Measurements from ENCODE around the gene TMEM14A.
"Not testable (repeated sequence)": the region's sequence is repeated elsewhere in the genome, so short reads cannot be mapped to it uniquely, and the experiment has no call there.

The TMEM14A gene

DNA sequence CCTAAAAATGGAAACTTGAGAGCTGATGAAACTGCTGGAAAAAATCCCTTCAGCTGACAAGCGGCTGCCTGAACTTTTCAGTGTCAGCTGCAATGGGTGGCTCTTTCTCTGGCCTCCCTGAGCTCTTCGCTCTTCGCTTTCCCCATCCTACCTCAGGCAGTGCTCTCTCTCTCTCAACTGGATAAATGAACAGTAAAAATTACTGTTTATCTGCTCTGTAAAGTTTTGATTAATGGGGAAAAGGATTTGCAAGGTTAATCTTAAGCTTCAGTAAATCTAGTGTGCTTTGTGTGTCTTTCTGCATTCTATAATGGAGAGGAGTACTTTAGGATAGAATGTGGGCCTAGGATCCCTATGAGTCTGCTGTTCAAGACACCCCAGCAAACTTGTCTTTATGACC, 35.1 kb downstream of the TMEM14A start:
- H3K27ac Mint-ChIP-seq = no peak overlapping the region
- peaks cover 4% of the 10 kb centered on the region for H3K9me3 Mint-ChIP-seq
- no peak overlapping the region for H3K4me3 Mint-ChIP-seq
- H3K36me3 Mint-ChIP-seq = peaks cover 1% of the 10 kb centered on the region
- H3K4me1 Mint-ChIP-seq = no peaks in the 10 kb centered on the region
- H3K27me3 Mint-ChIP-seq = peaks cover 9% of the 10 kb centered on the region

DNA sequence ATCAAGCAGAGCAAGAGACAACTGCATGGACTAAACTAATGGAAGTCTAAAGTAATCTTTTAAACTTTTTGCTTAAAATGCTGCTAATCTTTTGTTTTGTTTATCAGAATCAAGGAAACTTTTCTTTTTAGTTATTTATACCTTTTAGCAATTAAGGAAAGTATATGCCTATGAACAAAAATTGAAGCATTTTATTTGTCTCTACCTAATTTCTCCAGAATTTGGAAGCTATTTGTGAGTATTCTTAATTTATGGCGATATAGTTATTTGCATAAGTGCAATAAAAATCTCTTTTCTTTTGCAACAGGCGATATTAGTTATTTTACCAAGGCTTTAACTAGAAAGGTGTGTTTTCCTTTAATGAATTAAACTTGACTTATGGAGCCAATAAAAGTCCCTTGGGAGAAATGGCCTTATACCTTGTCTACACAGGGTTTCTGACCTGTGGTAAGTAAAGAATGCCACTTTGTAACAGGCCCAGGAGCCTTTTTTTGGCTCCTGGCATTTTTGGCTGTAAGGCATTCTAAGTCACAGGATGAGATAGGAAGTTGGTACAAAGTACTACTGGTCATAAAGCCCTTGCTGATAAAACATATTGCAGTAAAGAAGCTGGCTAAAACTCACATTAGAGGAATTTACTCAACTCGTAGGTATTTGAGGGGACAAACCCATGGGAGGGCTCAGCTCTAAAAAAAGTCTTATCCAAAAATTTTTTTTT, 37.2 kb downstream of the TMEM14A start:
- peaks cover 1% of the 10 kb centered on the region for H3K36me3 Mint-ChIP-seq

GRCh38 chr6:52712136-52712535, 41.2 kb downstream of the TMEM14A start:
- H3K4me1 Mint-ChIP-seq = no peaks in the 10 kb centered on the region
- H3K27me3 Mint-ChIP-seq = peaks cover 2% of the 10 kb centered on the region
- H3K27ac Mint-ChIP-seq = no peak overlapping the region
- H3K4me3 Mint-ChIP-seq = no peak overlapping the region
- peaks cover 1% of the 10 kb centered on the region for H3K36me3 Mint-ChIP-seq
- H3K9me3 Mint-ChIP-seq = peaks cover 2% of the 10 kb centered on the region

More for the DNA sequence above, 37.2 kb downstream of the TMEM14A start:
- peaks cover 4% of the 10 kb centered on the region for H3K27me3 Mint-ChIP-seq
- H3K27ac Mint-ChIP-seq = no peak overlapping the region
- no peaks in the 10 kb centered on the region for H3K4me1 Mint-ChIP-seq
- no peak overlapping the region for H3K4me3 Mint-ChIP-seq
- peaks cover 4% of the 10 kb centered on the region for H3K9me3 Mint-ChIP-seq

DNA sequence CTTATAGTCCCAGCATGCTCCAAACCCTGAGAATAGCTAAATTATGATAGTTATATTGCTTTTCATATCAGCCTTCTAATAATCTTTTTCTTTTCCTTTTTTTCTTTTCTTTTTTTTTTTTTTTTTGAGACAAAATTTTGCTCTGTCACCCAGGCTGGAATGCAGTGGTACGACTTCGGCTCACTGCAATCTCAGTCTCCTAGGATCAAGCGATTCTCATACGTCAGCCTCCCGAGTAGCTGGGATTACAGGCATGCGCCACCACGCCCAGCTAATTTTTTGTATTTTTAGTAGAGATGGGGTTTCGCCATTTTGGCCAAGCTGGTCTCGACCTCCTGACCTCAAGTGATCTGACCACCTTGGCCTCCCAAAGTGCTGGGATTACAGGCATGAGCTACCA, 43.8 kb downstream of the TMEM14A start:
- H3K27me3 Mint-ChIP-seq, H3K4me1 Mint-ChIP-seq, H3K36me3 Mint-ChIP-seq, H3K9me3 Mint-ChIP-seq, H3K4me3 Mint-ChIP-seq, H3K27ac Mint-ChIP-seq: not testable (repeated sequence)

- Mint-ChIP-seq H3K27ac (no peak overlapping the region), H3K4me1 (no peaks in the 10 kb centered on the region), H3K4me3 (no peak overlapping the region), H3K36me3 (no peaks in the 10 kb centered on the region), H3K9me3 (no peaks in the 10 kb centered on the region), H3K27me3 (peaks cover 3% of the 10 kb centered on the region)
These were observed 47.6 kb downstream of the TMEM14A start for GRCh38 chr6:52718550-52718949.

GRCh38 chr6:52720321-52720720, 49.4 kb downstream of the TMEM14A start:
- Mint-ChIP-seq H3K36me3 (no peaks in the 10 kb centered on the region), H3K27ac (no peak overlapping the region), H3K9me3 (no peaks in the 10 kb centered on the region), H3K4me3 (no peak overlapping the region), H3K4me1 (no peaks in the 10 kb centered on the region), H3K27me3 (peaks cover 3% of the 10 kb centered on the region)

GRCh38 chr6:52724042-52724405, 53.1 kb downstream of the TMEM14A start:
- H3K9me3 Mint-ChIP-seq = no peaks in the 10 kb centered on the region
- H3K4me3 Mint-ChIP-seq = no peak overlapping the region
- no peaks in the 10 kb centered on the region for H3K36me3 Mint-ChIP-seq
- H3K27me3 Mint-ChIP-seq = peaks cover 3% of the 10 kb centered on the region
- H3K27ac Mint-ChIP-seq = no peak overlapping the region
- H3K4me1 Mint-ChIP-seq = no peaks in the 10 kb centered on the region

- H3K27me3 Mint-ChIP-seq = peaks cover 3% of the 10 kb centered on the region
- no peak overlapping the region for H3K27ac Mint-ChIP-seq
- no peaks in the 10 kb centered on the region for H3K9me3 Mint-ChIP-seq
- H3K4me1 Mint-ChIP-seq = no peaks in the 10 kb centered on the region
- no peaks in the 10 kb centered on the region for H3K36me3 Mint-ChIP-seq
- H3K4me3 Mint-ChIP-seq = no peak overlapping the region
These were observed 53.7 kb downstream of the TMEM14A start for GRCh38 chr6:52724406-52725121.

- no peak overlapping the region for H3K4me3 Mint-ChIP-seq
- no peaks in the 10 kb centered on the region for H3K9me3 Mint-ChIP-seq
- H3K4me1 Mint-ChIP-seq = no peaks in the 10 kb centered on the region
- H3K36me3 Mint-ChIP-seq = no peaks in the 10 kb centered on the region
- peaks cover 3% of the 10 kb centered on the region for H3K27me3 Mint-ChIP-seq
- H3K27ac Mint-ChIP-seq = peak overlapping the region; percentile 10
These were observed 54.2 kb downstream of the TMEM14A start for GRCh38 chr6:52725143-52725534.

- Mint-ChIP-seq H3K4me1 (no peaks in the 10 kb centered on the region), H3K36me3 (no peaks in the 10 kb centered on the region), H3K27me3 (peaks cover 2% of the 10 kb centered on the region), H3K9me3 (no peaks in the 10 kb centered on the region), H3K4me3 (no peak overlapping the region), H3K27ac (no peak overlapping the region)
These were observed 54.8 kb downstream of the TMEM14A start for GRCh38 chr6:52725535-52726192.

DNA sequence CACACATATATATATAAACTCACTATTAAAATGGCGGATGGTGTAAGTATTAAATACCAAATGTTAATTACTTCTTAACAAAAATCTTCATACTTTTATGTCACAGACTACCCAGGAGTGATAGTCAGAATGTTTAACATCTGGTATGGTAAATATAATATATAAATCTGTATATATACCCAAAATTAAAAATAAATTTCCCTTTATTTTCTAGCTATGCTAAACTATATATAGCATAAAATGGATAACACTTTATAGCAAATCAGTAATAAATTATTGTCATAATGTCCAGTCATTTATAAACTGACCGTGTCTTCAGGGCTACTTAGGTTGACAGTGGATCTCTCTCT, 55.3 kb downstream of the TMEM14A start:
- no peak overlapping the region for H3K4me3 Mint-ChIP-seq
- peaks cover 1% of the 10 kb centered on the region for H3K27me3 Mint-ChIP-seq
- H3K27ac Mint-ChIP-seq = no peak overlapping the region
- H3K9me3 Mint-ChIP-seq = no peaks in the 10 kb centered on the region
- no peaks in the 10 kb centered on the region for H3K4me1 Mint-ChIP-seq
- H3K36me3 Mint-ChIP-seq = no peaks in the 10 kb centered on the region

DNA sequence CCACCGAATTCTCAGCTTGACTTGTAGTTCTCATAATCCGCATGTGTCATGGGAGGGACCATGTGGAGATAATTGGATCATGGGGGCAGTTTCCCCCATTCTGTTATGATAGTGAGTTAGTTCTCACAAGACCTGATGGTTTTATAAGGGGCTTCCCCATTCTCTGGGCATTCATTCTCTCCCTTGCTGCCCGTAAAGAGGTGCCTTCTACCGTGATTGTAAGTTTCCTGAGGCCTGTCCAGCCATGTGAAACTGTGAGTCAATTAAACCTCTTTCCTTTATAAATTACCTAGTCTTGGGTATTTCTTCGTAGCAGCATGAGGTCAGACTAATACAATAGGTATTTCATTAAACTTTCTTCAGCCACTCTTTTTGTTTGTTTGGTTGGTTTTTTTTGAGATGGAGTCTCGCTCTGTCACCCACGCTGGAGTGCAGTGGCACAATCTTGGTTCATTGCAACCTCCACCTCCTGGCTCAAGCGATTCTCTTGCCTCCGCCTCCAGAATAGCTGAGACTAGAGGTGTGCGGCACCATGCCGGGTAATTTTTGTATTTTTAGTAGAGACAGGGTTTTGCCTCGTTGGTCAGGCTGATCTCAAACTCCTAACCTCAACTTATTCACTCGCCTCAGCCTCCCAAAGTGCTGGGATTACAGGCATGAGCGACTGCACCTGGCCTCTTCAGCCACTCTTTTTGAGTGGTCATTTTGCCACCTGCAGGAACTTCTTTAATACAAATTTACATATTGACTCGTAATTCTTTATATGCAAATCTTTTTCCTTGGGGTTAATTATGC, 56.0 kb downstream of the TMEM14A start:
- Mint-ChIP-seq H3K4me1 (no peaks in the 10 kb centered on the region), H3K9me3 (no peaks in the 10 kb centered on the region), H3K4me3 (no peak overlapping the region), H3K36me3 (no peaks in the 10 kb centered on the region), H3K27me3 (peaks cover 1% of the 10 kb centered on the region), H3K27ac (no peak overlapping the region)

- H3K27ac Mint-ChIP-seq = no peak overlapping the region
- no peaks in the 10 kb centered on the region for H3K27me3 Mint-ChIP-seq
- no peak overlapping the region for H3K4me3 Mint-ChIP-seq
- H3K9me3 Mint-ChIP-seq = no peaks in the 10 kb centered on the region
- H3K36me3 Mint-ChIP-seq = no peaks in the 10 kb centered on the region
- no peaks in the 10 kb centered on the region for H3K4me1 Mint-ChIP-seq
These were observed 57.0 kb downstream of the TMEM14A start for GRCh38 chr6:52727908-52728307.

GRCh38 chr6:52728394-52728793, 57.5 kb downstream of the TMEM14A start:
- Mint-ChIP-seq H3K4me3 (no peak overlapping the region), H3K9me3 (no peaks in the 10 kb centered on the region), H3K36me3 (no peaks in the 10 kb centered on the region), H3K27me3 (no peaks in the 10 kb centered on the region), H3K27ac (no peak overlapping the region), H3K4me1 (no peaks in the 10 kb centered on the region)

DNA sequence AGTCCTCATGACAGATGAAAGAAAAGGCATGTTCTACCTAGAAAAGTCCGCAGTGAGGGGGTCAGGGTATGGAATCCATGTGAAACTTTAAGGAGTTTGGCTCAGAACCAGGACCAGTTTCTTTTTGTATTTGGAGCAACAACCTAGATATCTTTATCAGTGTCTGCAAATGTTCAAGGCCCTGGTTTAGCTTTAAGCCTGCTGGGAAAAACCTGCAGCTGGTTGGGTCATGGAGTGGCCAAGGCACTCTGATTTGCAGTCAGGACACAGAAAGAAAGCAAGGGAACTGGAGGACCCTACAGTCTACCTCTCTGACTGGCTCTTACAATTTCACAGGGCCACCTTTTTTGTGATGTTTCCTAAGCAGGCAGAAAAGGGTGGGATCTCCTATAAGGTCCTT, 58.7 kb downstream of the TMEM14A start:
- no peaks in the 10 kb centered on the region for H3K9me3 Mint-ChIP-seq
- H3K36me3 Mint-ChIP-seq = no peaks in the 10 kb centered on the region
- no peaks in the 10 kb centered on the region for H3K27me3 Mint-ChIP-seq
- no peak overlapping the region for H3K27ac Mint-ChIP-seq
- H3K4me3 Mint-ChIP-seq = no peak overlapping the region
- H3K4me1 Mint-ChIP-seq = no peaks in the 10 kb centered on the region

DNA sequence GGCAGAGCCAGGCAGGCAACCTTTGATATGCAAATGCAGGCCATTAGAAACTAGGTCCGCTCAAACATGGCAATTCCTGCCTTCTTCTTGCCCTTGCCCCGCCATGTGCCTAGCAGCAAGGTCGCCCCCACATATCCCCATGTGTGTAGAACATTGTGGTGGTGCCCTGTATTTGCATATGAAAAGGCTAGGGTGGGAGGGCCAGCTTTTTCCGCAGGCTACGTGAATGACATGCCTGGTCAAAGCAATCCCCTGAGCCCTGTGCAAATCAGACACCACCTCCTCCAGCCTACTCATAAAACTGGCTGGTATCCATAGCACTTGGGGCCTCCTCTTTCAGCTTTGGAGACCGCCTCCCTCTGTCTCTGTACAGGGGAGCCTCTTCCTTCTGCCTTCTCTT, 60.8 kb downstream of the TMEM14A start:
- Mint-ChIP-seq H3K27me3 (no peaks in the 10 kb centered on the region), H3K9me3 (no peaks in the 10 kb centered on the region), H3K27ac (no peak overlapping the region), H3K36me3 (no peaks in the 10 kb centered on the region), H3K4me3 (no peak overlapping the region), H3K4me1 (no peaks in the 10 kb centered on the region)

Data from activated naive CD4-positive, alpha-beta T cell treated with anti-CD3 and anti-CD28 coated beads, Interleukin-2, amount 50 U/mL, for 24 hours (primary cell).